CD4-positive, alpha-beta T cell treated with Interleukin-21 for 1 hour (primary cell): ENCODE results near the gene P2RY11.

ENCODE experiments used
- DNase-seq: peaks from one replicate; pipeline ENCODE4 v3.0.0-alpha.2; 2020

P2RY11 gene

GRCh38 chr19:10093295-10094186, 18.0 kb upstream of the P2RY11 start:
- DNase-seq = no peak

GRCh38 chr19:10095622-10095947, 15.9 kb upstream of the P2RY11 start:
- no peak for DNase-seq

GRCh38 chr19:10095948-10096614, 15.4 kb upstream of the P2RY11 start:
- DNase-seq = peak; percentile 93

GRCh38 chr19:10096615-10096963, 14.9 kb upstream of the P2RY11 start:
- DNase-seq = no peak

GRCh38 chr19:10100163-10100785, 11.2 kb upstream of the P2RY11 start:
- no peak for DNase-seq

GRCh38 chr19:10102787-10103236, 8.7 kb upstream of the P2RY11 start:
- no peak for DNase-seq

- peak; percentile 43 for DNase-seq
These were observed 7.4 kb upstream of the P2RY11 start for GRCh38 chr19:10104130-10104513.

GRCh38 chr19:10104665-10105508, 6.6 kb upstream of the P2RY11 start:
- peak; percentile 95 for DNase-seq

GRCh38 chr19:10105509-10106099, 5.9 kb upstream of the P2RY11 start:
- peak; percentile 71 for DNase-seq

- DNase-seq = peak; percentile 98
These were observed 5.2 kb upstream of the P2RY11 start, which contains the start of gene PPAN for GRCh38 chr19:10106100-10106936. Gene PPAN, plus strand, starts transcription at chr19:10106362. Its CDS starts 33 bp downstream, at chr19:10106395.

- DNase-seq = no peak
These were observed 4.2 kb upstream of the P2RY11 start for GRCh38 chr19:10107254-10107653.

GRCh38 chr19:10107817-10108367, 3.6 kb upstream of the P2RY11 start:
- DNase-seq = no peak

- no peak for DNase-seq
These were observed 2.0 kb upstream of the P2RY11 start for GRCh38 chr19:10109528-10109927.

GRCh38 chr19:10110076-10110971, 1.2 kb upstream of the P2RY11 start:
- no peak for DNase-seq

GRCh38 chr19:10110972-10111317, 548 bp upstream of the P2RY11 start:
- no peak for DNase-seq

GRCh38 chr19:10112037-10112761, 706 bp downstream of the P2RY11 start:
- DNase-seq = peak; percentile 69

- DNase-seq = peak; percentile 77
These were observed 1.6 kb downstream of the P2RY11 start for GRCh38 chr19:10112895-10113591.

GRCh38 chr19:10113592-10113963, 2.1 kb downstream of the P2RY11 start:
- peak; percentile 40 for DNase-seq
